GM23248 (cell line): ENCODE results near the gene APOL3. TPM values are rescaled to one million over a fixed set of nuclear protein-coding genes. Genes with fewer than 3 reads are reported as not detected.
"Not testable (repeated sequence)": the region's sequence is repeated elsewhere in the genome, so short reads cannot be mapped to it uniquely, and the experiment has no call there.

Experiments used
- DNase-seq: peaks from one replicate; pipeline ENCODE4 v3.0.0-alpha.2; 2015
- H2AFZ ChIP-seq: fragments of 200-600 bp; sonication (generic); 2 replicates; pipeline ENCODE4 v1.6.1; 2016; ENCODE audit warnings: antibody characterized with exemption
- H3F3A ChIP-seq: fragments of 200-600 bp; sonication (generic); 2 replicates; pipeline ENCODE4 v1.6.1; 2016; ENCODE audit warnings: mild to moderate bottlenecking, antibody characterized with exemption, mixed run types; ENCODE audit not compliant: insufficient read depth
- H3K27ac ChIP-seq: fragments of 200-600 bp; sonication (generic); 2 replicates; pipeline ENCODE4 v1.5.1; 2016; ENCODE audit warnings: mild to moderate bottlenecking
- H3K27me3 ChIP-seq: fragments of 200-600 bp; sonication (generic); replicated peaks from 2 replicates; pipeline ENCODE4 v1.6.1; 2016; ENCODE audit warnings: mild to moderate bottlenecking; ENCODE audit not compliant: insufficient read depth
- H3K36me3 ChIP-seq: fragments of 200-600 bp; sonication (generic); 2 replicates; pipeline ENCODE4 v1.6.1; 2016; ENCODE audit warnings: low read depth, mild to moderate bottlenecking
- H3K4me1 ChIP-seq: fragments of 200-600 bp; sonication (generic); 2 replicates; pipeline ENCODE4 v1.6.1; 2016; ENCODE audit warnings: mild to moderate bottlenecking; ENCODE audit not compliant: insufficient read depth
- H3K4me2 ChIP-seq: fragments of 200-600 bp; sonication (generic); one replicate; pipeline ENCODE4 v1.6.1; 2016; ENCODE audit warnings: mild to moderate bottlenecking; ENCODE audit not compliant: unreplicated experiment
- H3K4me3 ChIP-seq: fragments of 200-600 bp; sonication (generic); 2 replicates; pipeline ENCODE4 v1.5.1; 2016; ENCODE audit warnings: mild to moderate bottlenecking
- H3K79me2 ChIP-seq: fragments of 200-600 bp; sonication (generic); 2 replicates; pipeline ENCODE4 v1.6.1; 2016; ENCODE audit warnings: mild to moderate bottlenecking; ENCODE audit not compliant: insufficient read depth
- H3K9ac ChIP-seq: fragments of 200-600 bp; sonication (generic); 2 replicates; pipeline ENCODE4 v1.6.1; 2016; ENCODE audit warnings: mild to moderate bottlenecking
- H3K9me2 ChIP-seq: fragments of 200-600 bp; sonication (generic); 2 replicates; pipeline ENCODE4 v1.6.1; 2016; ENCODE audit warnings: mixed run types, mild to moderate bottlenecking, moderate library complexity; ENCODE audit not compliant: insufficient read depth
- H3K9me3 ChIP-seq: fragments of 200-600 bp; sonication (generic); one replicate; pipeline ENCODE4 v1.6.1; 2017; ENCODE audit warnings: low read depth
- H4K20me1 ChIP-seq: fragments of 200-600 bp; sonication (generic); 2 replicates; pipeline ENCODE4 v1.6.0; 2016; ENCODE audit not compliant: insufficient read depth
- EZH2 ChIP-seq: fragments of 200-600 bp; sonication (generic); IDR thresholded peaks from 2 replicates; pipeline ENCODE4 v1.6.1; 2018; ENCODE audit warnings: antibody characterized with exemption, mild to moderate bottlenecking; ENCODE audit not compliant: insufficient read depth, poor library complexity, severe bottlenecking
- EZH2phosphoT487 ChIP-seq: fragments of 200-600 bp; sonication (generic); IDR thresholded peaks from 2 replicates; pipeline ENCODE4 v1.6.1; 2018; ENCODE audit warnings: antibody characterized with exemption, moderate library complexity, mild to moderate bottlenecking, low read depth; ENCODE audit not compliant: insufficient read depth
- WGBS, 2 experiments: methylation state at CpG; one replicate each; pipeline ENCODE4 v1.1.6; 2015 to 2017; ENCODE audit warnings: low lambda C conversion rate in 2 of 2, low coverage in 1 of 2; ENCODE audit errors: missing lambda C conversion rate in 2 of 2; 5-methylcytosine and 5-hydroxymethylcytosine counted together
- in situ Hi-C: fragments of 300-500 bp; cut with MboI; formaldehyde crosslinking; loops from 2 replicates; pipeline ENCODE4 v1.15.0; 2020
- polyA plus RNA-seq: library from polyadenylated mRNA; unstranded; fragments of >200 nt; fragmentation: Nextera tagmentation; extraction: Ambion mirVana; gene quantifications from 2 replicates; pipeline ENCODE4 v1.2.1, GENCODE V29; 2016
- total RNA-seq: library from RNA; depleted of rRNA; stranded (reverse); fragments of >200 nt; shearing (Covaris generic); gene quantifications from 2 replicates; pipeline ENCODE4 v1.2.3, GENCODE V29; 2014

The APOL3 gene
- total and polyA plus RNA-seq, 2 experiments from 2014 or later, result 4.0 to 5.5 TPM

GRCh38 chr22:36164621-36165020 lies 4.1 kb upstream of the APOL3 start:
- 76 to 89% methylated on average over 1 of the region's 1 CpG for WGBS, 2 experiments
- in situ Hi-C loops, result no loop called here
- H3K27me3 ChIP-seq, result no peaks in the 10 kb centered on the region

DNA sequence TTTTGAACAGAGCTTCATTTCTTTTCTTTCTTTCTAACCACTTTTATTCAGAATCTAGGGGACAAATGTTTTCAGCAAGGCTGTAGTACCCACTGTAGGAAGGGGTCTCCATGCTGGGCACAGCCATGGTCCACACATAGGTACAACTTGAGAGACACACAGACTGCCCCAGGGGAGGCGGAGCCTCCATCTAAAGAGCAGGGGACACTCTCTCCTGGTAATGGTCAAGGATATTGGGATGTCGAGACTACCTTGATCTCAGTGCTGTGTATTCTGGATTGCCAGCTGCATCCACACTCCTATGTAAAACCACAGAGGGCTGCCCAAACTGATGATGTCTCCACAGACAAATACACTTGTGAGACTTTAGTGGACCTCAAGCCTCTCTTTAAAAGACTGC lies 2.9 kb upstream of the APOL3 start:
- H3K4me2 ChIP-seq, result no peak overlapping the region
- no peaks in the 10 kb centered on the region for H3K79me2 ChIP-seq
- H3F3A ChIP-seq, result no peaks in the 10 kb centered on the region
- whole genome bisulfite sequencing, 2 experiments, result 88 to 92% methylated on average over 2 of the region's 2 CpGs
- H3K4me3 ChIP-seq, result no peak overlapping the region
- no peak overlapping the region for H2AFZ ChIP-seq
- no peaks in the 10 kb centered on the region for H3K9me2 ChIP-seq
- DNase-seq, result no peak
- no peaks in the 10 kb centered on the region for H3K36me3 ChIP-seq
- H3K27me3 ChIP-seq, result no peaks in the 10 kb centered on the region
- peaks cover 6% of the 10 kb centered on the region; the same call in 1 of the 2 replicates for H3K4me1 ChIP-seq
- H3K27ac ChIP-seq, result no peak overlapping the region
- no peaks in the 10 kb centered on the region for H3K9me3 ChIP-seq
- H3K9ac ChIP-seq, result no peak overlapping the region
- no peaks in the 10 kb centered on the region for H4K20me1 ChIP-seq
- TF ChIP-seq EZH2 (no peak), EZH2phosphoT487 (no peak)
- in situ Hi-C loops, result no loop called here

More at GRCh38 chr22:36164621-36165020, 4.1 kb upstream of the APOL3 start:
- Histone ChIP-seq H3K9ac (no peak overlapping the region), H2AFZ (no peak overlapping the region), H3K4me1 (peaks cover 6% of the 10 kb centered on the region; the same call in 1 of the 2 replicates), H3K79me2 (no peaks in the 10 kb centered on the region), H3K4me2 (no peak overlapping the region), H3K9me3 (no peaks in the 10 kb centered on the region), H3K27ac (no peak overlapping the region), H3K9me2 (no peaks in the 10 kb centered on the region), H3K36me3 (no peaks in the 10 kb centered on the region), H3K4me3 (no peak overlapping the region), H3F3A (no peaks in the 10 kb centered on the region), H4K20me1 (no peaks in the 10 kb centered on the region)
- TF ChIP-seq EZH2 (no peak), EZH2phosphoT487 (no peak)
- no peak for DNase-seq

- no peak overlapping the region for H2AFZ ChIP-seq
- H3K4me3 ChIP-seq, result no peak overlapping the region
- in situ Hi-C loops, result no loop called here
- no peaks in the 10 kb centered on the region for H3K9me3 ChIP-seq
- no peak overlapping the region for H3K4me2 ChIP-seq
- peaks cover 3% of the 10 kb centered on the region; the same call in 1 of the 2 replicates for H3F3A ChIP-seq
- H4K20me1 ChIP-seq, result no peaks in the 10 kb centered on the region
- H3K36me3 ChIP-seq, result no peaks in the 10 kb centered on the region
- H3K4me1 ChIP-seq, result peaks cover 9% of the 10 kb centered on the region
- no peak for TF ChIP-seq EZH2
- TF ChIP-seq EZH2phosphoT487, result no peak
- H3K27me3 ChIP-seq, result no peaks in the 10 kb centered on the region
- H3K9me2 ChIP-seq, result no peaks in the 10 kb centered on the region
- H3K79me2 ChIP-seq, result no peaks in the 10 kb centered on the region
- H3K9ac ChIP-seq, result no peak overlapping the region
- no peak overlapping the region for H3K27ac ChIP-seq
- 74 to 76% methylated on average over 6 of the region's 6 CpGs for WGBS, 2 experiments
- DNase-seq, result no peak
These were observed 1.8 kb upstream of the APOL3 start for GRCh38 chr22:36162127-36163034.

- H4K20me1 ChIP-seq, H3K4me2 ChIP-seq, H2AFZ ChIP-seq, H3K9me2 ChIP-seq, H3K4me3 ChIP-seq, in situ Hi-C loops, H3K27ac ChIP-seq, H3K9me3 ChIP-seq, H3K9ac ChIP-seq, H3F3A ChIP-seq, H3K36me3 ChIP-seq, H3K27me3 ChIP-seq, DNase-seq, H3K79me2 ChIP-seq: not testable (repeated sequence)
- WGBS, 2 experiments, result 67 to 71% methylated on average over 5 of the region's 5 CpGs
- H3K4me1 ChIP-seq, result peaks cover 12% of the 10 kb centered on the region
These were observed 1.2 kb upstream of the APOL3 start for GRCh38 chr22:36161793-36162126.
